ENCODE data around the gene NCKAP5L. TPM values are rescaled to one million over a fixed set of nuclear protein-coding genes. Genes with fewer than 3 reads are reported as not detected.

Gene NCKAP5L
- polyA plus RNA-seq, 1 donor (not counting 4 experiments of a cell fraction or from before 2014, with no cell fraction given), result 3.9 TPM

DNA sequence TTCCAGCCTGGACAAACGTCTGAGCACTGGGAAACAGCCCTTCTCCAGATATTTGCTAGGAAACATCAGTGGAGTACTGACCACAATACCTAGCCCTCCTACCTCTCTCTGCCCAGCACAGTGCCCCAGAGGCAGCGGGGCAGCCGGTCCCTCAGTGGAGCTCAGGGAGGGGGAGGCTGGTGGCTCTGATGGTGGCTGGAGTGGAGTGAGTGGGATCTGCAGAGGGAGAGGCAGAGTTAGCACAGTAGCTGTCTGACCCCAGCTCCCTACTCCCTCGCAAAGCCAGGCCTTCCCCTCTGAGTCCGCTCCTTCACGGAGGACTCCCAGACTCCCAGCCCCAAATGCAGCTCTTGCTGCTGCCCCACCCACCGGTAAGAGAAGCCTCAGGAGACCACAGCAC lies 30.0 kb downstream of the NCKAP5L start:
- Histone ChIP-seq H3K36me3 (ENCODE audit: control insufficient read depth in 2 of 2, extremely low read depth in 1 of 2, insufficient read depth in 2 of 2, low read length in 2 of 2) (peaks cover 16 to 57% of the 10 kb centered on the region in 2 experiments), H3K9me1 (ENCODE audit: control insufficient read depth, extremely low read depth, insufficient read depth, low read length) (no peaks in the 10 kb centered on the region), H3K27me3 (ENCODE audit: control insufficient read depth, extremely low read depth, insufficient read depth, low read length) (no peaks in the 10 kb centered on the region), H3K4me3 (ENCODE audit: control insufficient read depth in 2 of 3, extremely low read depth in 1 of 3, insufficient read depth in 2 of 3, low read depth in 1 of 3, low read length in 3 of 3) (no peak overlapping the region), H4K20me1 (ENCODE audit: control insufficient read depth, extremely low read depth, insufficient read depth, low read length) (no peaks in the 10 kb centered on the region), H3K4me1 (ENCODE audit: control insufficient read depth, extremely low read depth, insufficient read depth, low read length) (no peaks in the 10 kb centered on the region), H2AFZ (ENCODE audit: control insufficient read depth, low read length) (no peak overlapping the region), H3K9ac (ENCODE audit: control insufficient read depth, extremely low read depth, insufficient read depth, low read length) (no peak overlapping the region), H3K9me3 (ENCODE audit: control insufficient read depth, low read depth, low read length) (no peaks in the 10 kb centered on the region), H3K79me2 (ENCODE audit: control insufficient read depth, insufficient read depth, low read length) (no peaks in the 10 kb centered on the region), H3K4me2 (ENCODE audit: control insufficient read depth, extremely low read depth, insufficient read depth, low read depth, low read length) (no peak overlapping the region), H3K27ac (ENCODE audit: control insufficient read depth, insufficient read depth, low read length) (no peak overlapping the region)
- dilution Hi-C loops (cut with MboI; ENCODE audit: extremely low pct_ligation_motif_present, low sequenced_read_pairs), result no loop called here
- FAIRE-seq, result no peak
- no peak for TF ChIP-seq EZH2 (IDR thresholded peaks at IDR 0.05; ENCODE audit: low read length)
- TF ChIP-seq, protein P1, sequence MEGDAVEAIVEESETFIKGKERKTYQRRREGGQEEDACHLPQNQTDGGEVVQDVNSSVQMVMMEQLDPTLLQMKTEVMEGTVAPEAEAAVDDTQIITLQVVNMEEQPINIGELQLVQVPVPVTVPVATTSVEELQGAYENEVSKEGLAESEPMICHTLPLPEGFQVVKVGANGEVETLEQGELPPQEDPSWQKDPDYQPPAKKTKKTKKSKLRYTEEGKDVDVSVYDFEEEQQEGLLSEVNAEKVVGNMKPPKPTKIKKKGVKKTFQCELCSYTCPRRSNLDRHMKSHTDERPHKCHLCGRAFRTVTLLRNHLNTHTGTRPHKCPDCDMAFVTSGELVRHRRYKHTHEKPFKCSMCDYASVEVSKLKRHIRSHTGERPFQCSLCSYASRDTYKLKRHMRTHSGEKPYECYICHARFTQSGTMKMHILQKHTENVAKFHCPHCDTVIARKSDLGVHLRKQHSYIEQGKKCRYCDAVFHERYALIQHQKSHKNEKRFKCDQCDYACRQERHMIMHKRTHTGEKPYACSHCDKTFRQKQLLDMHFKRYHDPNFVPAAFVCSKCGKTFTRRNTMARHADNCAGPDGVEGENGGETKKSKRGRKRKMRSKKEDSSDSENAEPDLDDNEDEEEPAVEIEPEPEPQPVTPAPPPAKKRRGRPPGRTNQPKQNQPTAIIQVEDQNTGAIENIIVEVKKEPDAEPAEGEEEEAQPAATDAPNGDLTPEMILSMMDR (optimal IDR thresholded peaks at IDR 0.05 in 1 of 3, IDR thresholded peaks at IDR 0.05 in 1 of 3, conservative IDR thresholded peaks at IDR 0.05 in 1 of 3; ENCODE audit: extremely low read depth in 1 of 3, insufficient read depth in 2 of 3, low read length in 3 of 3), result no peak
- no peak for DNase-seq (ENCODE audit: low read depth, low spot score)

DNA sequence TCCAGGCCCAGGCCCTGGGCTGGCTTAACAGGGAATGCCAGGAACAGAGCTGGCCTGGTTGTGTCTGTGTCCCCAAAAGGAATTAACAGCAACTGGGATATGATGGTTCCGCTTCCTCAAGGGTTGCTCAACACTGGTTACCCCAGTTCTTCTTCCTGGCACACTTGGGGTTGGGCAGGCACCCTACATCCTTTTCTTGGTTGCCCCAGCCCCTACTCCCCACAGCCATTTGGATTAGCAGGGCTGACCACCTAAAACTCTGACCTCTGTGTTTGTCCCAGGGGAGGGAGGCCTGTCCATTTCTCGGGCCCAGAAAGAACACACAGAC lies 30.8 kb downstream of the NCKAP5L start:
- no peak overlapping the region for H3K4me3 ChIP-seq (ENCODE audit: control insufficient read depth in 2 of 3, extremely low read depth in 1 of 3, insufficient read depth in 2 of 3, low read depth in 1 of 3, low read length in 3 of 3)
- H3K9me1 ChIP-seq (ENCODE audit: control insufficient read depth, extremely low read depth, insufficient read depth, low read length), result no peaks in the 10 kb centered on the region

More for the DNA sequence above, 30.8 kb downstream of the NCKAP5L start:
- no peaks in the 10 kb centered on the region for H3K79me2 ChIP-seq (ENCODE audit: control insufficient read depth, insufficient read depth, low read length)
- dilution Hi-C loops (cut with MboI; ENCODE audit: extremely low pct_ligation_motif_present, low sequenced_read_pairs), result no loop called here
- no peak for FAIRE-seq
- TF ChIP-seq EZH2 (IDR thresholded peaks at IDR 0.05; ENCODE audit: low read length), result no peak
- TF ChIP-seq, protein P1 (optimal IDR thresholded peaks at IDR 0.05 in 1 of 3, IDR thresholded peaks at IDR 0.05 in 1 of 3, conservative IDR thresholded peaks at IDR 0.05 in 1 of 3; ENCODE audit: extremely low read depth in 1 of 3, insufficient read depth in 2 of 3, low read length in 3 of 3), result no peak
- H2AFZ ChIP-seq (ENCODE audit: control insufficient read depth, low read length), result no peak overlapping the region
- no peaks in the 10 kb centered on the region for H4K20me1 ChIP-seq (ENCODE audit: control insufficient read depth, extremely low read depth, insufficient read depth, low read length)
- no peak overlapping the region for H3K27ac ChIP-seq (ENCODE audit: control insufficient read depth, insufficient read depth, low read length)
- no peak overlapping the region for H3K9ac ChIP-seq (ENCODE audit: control insufficient read depth, extremely low read depth, insufficient read depth, low read length)
- no peaks in the 10 kb centered on the region for H3K27me3 ChIP-seq (ENCODE audit: control insufficient read depth, extremely low read depth, insufficient read depth, low read length)
- no peaks in the 10 kb centered on the region for H3K4me1 ChIP-seq (ENCODE audit: control insufficient read depth, extremely low read depth, insufficient read depth, low read length)
- H3K9me3 ChIP-seq (ENCODE audit: control insufficient read depth, low read depth, low read length), result no peaks in the 10 kb centered on the region
- H3K36me3 ChIP-seq (ENCODE audit: control insufficient read depth in 2 of 2, extremely low read depth in 1 of 2, insufficient read depth in 2 of 2, low read length in 2 of 2), result peaks cover 10 to 55% of the 10 kb centered on the region in 2 experiments
- no peak for DNase-seq (ENCODE audit: low read depth, low spot score)
- no peak overlapping the region for H3K4me2 ChIP-seq (ENCODE audit: control insufficient read depth, extremely low read depth, insufficient read depth, low read depth, low read length)
